ENCODE measurements around the gene GPX1.
"Not testable (repeated sequence)": the region's sequence is repeated elsewhere in the genome, so short reads cannot be mapped to it uniquely, and the experiment has no call there.

The GPX1 gene

GRCh38 chr3:49358217-49358883, at the start of gene GPX1:
Gene GPX1, minus strand, starts transcription at chr3:49358353. Its CDS starts 75 bp downstream, at chr3:49358278.
- H3K27ac ChIP-seq = peak within 1 kb of the TSS; percentile 99
- H3K36me3 ChIP-seq = peaks cover 72% of the 10 kb centered on the region
- H3K9me3 ChIP-seq (ENCODE audit: severe bottlenecking) = no peaks in the 10 kb centered on the region
- TF ChIP-seq, protein P1, sequence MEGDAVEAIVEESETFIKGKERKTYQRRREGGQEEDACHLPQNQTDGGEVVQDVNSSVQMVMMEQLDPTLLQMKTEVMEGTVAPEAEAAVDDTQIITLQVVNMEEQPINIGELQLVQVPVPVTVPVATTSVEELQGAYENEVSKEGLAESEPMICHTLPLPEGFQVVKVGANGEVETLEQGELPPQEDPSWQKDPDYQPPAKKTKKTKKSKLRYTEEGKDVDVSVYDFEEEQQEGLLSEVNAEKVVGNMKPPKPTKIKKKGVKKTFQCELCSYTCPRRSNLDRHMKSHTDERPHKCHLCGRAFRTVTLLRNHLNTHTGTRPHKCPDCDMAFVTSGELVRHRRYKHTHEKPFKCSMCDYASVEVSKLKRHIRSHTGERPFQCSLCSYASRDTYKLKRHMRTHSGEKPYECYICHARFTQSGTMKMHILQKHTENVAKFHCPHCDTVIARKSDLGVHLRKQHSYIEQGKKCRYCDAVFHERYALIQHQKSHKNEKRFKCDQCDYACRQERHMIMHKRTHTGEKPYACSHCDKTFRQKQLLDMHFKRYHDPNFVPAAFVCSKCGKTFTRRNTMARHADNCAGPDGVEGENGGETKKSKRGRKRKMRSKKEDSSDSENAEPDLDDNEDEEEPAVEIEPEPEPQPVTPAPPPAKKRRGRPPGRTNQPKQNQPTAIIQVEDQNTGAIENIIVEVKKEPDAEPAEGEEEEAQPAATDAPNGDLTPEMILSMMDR (IDR thresholded peaks at IDR 0.05; ENCODE audit: low read depth, low read length) = no peak
- H3K27me3 ChIP-seq (ENCODE audit: insufficient read depth, low read depth, severe bottlenecking) = no peaks in the 10 kb centered on the region
- H3K4me3 ChIP-seq (ENCODE audit: low read depth, low read length) = peak within 1 kb of the TSS; percentile 80
- peak; percentile 98 for DNase-seq

DNA sequence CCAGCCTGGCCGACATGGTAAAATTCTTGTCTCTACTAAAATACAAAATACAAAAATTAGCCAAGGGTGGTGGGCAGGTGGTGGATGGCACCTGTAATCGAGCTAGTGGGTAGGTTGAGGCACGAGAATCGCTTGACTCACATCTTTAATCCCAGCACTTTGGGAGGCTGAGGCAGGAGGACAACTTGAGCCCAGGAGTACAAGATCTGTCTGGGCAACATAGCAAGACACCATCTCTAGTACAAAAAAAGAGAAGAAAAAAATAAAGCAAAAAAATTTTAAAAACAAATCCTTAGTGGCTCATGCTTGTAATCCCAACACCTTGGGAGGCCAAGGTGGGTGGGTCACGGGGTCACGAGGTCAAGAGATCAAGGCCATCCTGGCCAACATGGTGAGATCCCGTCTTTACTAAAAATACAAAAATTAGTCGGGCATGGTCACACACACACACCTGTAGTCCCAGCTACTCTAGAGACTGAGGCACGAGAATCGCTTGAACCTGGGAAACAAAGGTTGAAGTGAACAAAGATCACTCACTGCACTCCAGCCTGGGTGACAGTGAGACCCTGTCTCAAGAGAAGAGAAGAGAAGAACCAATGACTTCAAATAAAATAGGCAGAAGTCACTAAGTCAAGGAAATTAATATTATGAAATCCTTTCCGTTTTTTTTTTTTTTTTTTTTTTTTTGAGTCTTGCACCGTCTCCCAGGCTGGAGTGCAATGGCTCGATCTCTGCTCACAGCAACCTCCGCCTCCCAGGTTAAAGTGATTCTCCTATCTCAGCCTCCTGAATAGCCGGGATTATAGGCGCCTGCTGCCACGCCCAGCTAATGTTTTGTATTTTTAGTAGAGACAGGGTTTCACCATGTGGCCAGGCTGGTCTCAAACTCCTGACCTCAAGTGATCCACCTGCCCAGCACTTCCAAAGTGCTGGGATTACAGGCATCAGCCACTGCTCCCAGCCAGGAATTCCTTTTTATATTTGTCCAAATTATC, 48.7 kb upstream of the GPX1 start:
- Histone ChIP-seq H3K4me3 (ENCODE audit: low read depth, low read length) (no peak overlapping the region), H3K9me3 (ENCODE audit: severe bottlenecking) (no peaks in the 10 kb centered on the region), H3K27me3 (ENCODE audit: insufficient read depth, low read depth, severe bottlenecking) (no peaks in the 10 kb centered on the region), H3K36me3 (peaks cover 32% of the 10 kb centered on the region), H3K27ac (no peak overlapping the region)
- TF ChIP-seq, protein P1 (IDR thresholded peaks at IDR 0.05; ENCODE audit: low read depth, low read length) = no peak
- peak; percentile 62 for DNase-seq

DNA sequence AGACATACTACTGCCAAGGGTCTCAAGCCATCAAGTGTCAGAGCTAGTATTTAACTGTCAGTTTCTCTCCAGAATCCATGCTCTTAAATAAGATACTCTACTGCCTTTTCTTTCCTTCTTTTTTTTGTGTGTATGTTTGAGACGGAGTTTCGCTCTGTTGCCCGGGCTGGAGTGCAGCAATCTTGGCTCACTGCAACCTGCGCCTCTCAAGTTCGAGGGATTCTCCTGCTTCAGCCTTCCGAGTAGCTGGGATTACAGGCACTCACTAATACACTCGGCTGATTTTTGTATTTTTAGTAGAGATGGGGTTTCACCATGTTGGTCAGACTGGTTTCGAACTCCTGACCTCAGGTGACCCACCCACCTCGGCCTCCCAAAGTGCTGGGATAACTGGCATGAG, 47.4 kb upstream of the GPX1 start:
- H3K4me3 ChIP-seq (ENCODE audit: low read depth, low read length); H3K27me3 ChIP-seq (ENCODE audit: insufficient read depth, low read depth, severe bottlenecking); H3K9me3 ChIP-seq (ENCODE audit: severe bottlenecking); DNase-seq: not testable (repeated sequence)
- H3K36me3 ChIP-seq = peaks cover 39% of the 10 kb centered on the region
- H3K27ac ChIP-seq = 0 out of 2 replicates have a peak overlapping the region, but pooled peaks have one; percentile 0

GRCh38 chr3:49403891-49404290, 45.7 kb upstream of the GPX1 start:
- Histone ChIP-seq H3K9me3 (ENCODE audit: severe bottlenecking) (no peaks in the 10 kb centered on the region), H3K36me3 (peaks cover 35% of the 10 kb centered on the region), H3K4me3 (ENCODE audit: low read depth, low read length) (no peak overlapping the region), H3K27ac (no peak overlapping the region), H3K27me3 (ENCODE audit: insufficient read depth, low read depth, severe bottlenecking) (no peaks in the 10 kb centered on the region)
- TF ChIP-seq, protein P1 (IDR thresholded peaks at IDR 0.05; ENCODE audit: low read depth, low read length) = no peak
- DNase-seq = no peak

GRCh38 chr3:49401766-49402165, 43.6 kb upstream of the GPX1 start:
- Histone ChIP-seq H3K4me3 (ENCODE audit: low read depth, low read length) (no peak overlapping the region), H3K27me3 (ENCODE audit: insufficient read depth, low read depth, severe bottlenecking) (no peaks in the 10 kb centered on the region), H3K9me3 (ENCODE audit: severe bottlenecking) (no peaks in the 10 kb centered on the region), H3K36me3 (peaks cover 43% of the 10 kb centered on the region), H3K27ac (no peak overlapping the region)
- no peak for DNase-seq
- TF ChIP-seq, protein P1 (IDR thresholded peaks at IDR 0.05; ENCODE audit: low read depth, low read length) = no peak

DNA sequence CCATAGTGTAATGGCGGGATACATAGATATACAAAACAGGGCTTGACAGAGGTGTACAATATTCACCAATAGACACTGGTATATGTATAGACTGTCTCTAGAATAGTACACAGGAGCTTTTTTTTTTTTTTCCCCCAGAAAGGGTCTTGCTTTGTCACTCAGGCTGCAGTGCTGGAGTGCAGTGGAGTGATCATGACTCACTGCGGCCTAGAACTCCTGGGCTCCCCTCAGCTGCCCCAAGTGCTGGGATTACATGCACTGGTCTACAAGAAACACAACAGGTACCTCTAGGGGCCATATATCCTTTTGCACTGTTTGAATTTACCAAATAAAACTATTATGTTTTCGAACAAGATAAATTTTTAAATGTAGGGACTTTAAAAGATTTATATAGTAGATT, 41.3 kb upstream of the GPX1 start:
- peaks cover 59% of the 10 kb centered on the region for H3K36me3 ChIP-seq
- H3K27me3 ChIP-seq (ENCODE audit: insufficient read depth, low read depth, severe bottlenecking) = no peaks in the 10 kb centered on the region
- no peak overlapping the region for H3K27ac ChIP-seq
- no peak overlapping the region for H3K4me3 ChIP-seq (ENCODE audit: low read depth, low read length)
- DNase-seq = no peak
- H3K9me3 ChIP-seq (ENCODE audit: severe bottlenecking) = no peaks in the 10 kb centered on the region
- TF ChIP-seq, protein P1 (IDR thresholded peaks at IDR 0.05; ENCODE audit: low read depth, low read length) = no peak
